GM19193 (cell line): ENCODE data around the gene TOP2A.

Source experiments
- POLR2A ChIP-seq: IDR thresholded peaks from 4 replicates; pipeline ENCODE4 v1.6.1; 2011; ENCODE audit not compliant: insufficient read depth, insufficient read length; ENCODE audit errors: extremely low read depth

Gene TOP2A

GRCh38 chr17:40371261-40371929 is 46.3 kb downstream of the TOP2A start:
- no peak for TF ChIP-seq POLR2A

GRCh38 chr17:40369923-40370322 is 47.8 kb downstream of the TOP2A start:
- no peak for TF ChIP-seq POLR2A

- TF ChIP-seq POLR2A: no peak
These were observed 50.7 kb downstream of the TOP2A start for GRCh38 chr17:40366861-40367518.

GRCh38 chr17:40366076-40366860 is 51.4 kb downstream of the TOP2A start:
- TF ChIP-seq POLR2A: no peak

- no peak for TF ChIP-seq POLR2A
These were observed 52.8 kb downstream of the TOP2A start for GRCh38 chr17:40364906-40365305.

GRCh38 chr17:40364121-40364861 is 53.4 kb downstream of the TOP2A start, which contains the start of gene GJD3:
Gene GJD3 (minus strand): TSS chr17:40364737. CDS start chr17:40363815, 922 bp downstream.
- no peak for TF ChIP-seq POLR2A

GRCh38 chr17:40363111-40363827 is 54.4 kb downstream of the TOP2A start:
- no peak for TF ChIP-seq POLR2A

GRCh38 chr17:40362696-40363110 is 55.0 kb downstream of the TOP2A start:
- peak; percentile 33 for TF ChIP-seq POLR2A

- no peak for TF ChIP-seq POLR2A
These were observed 55.6 kb downstream of the TOP2A start for GRCh38 chr17:40361925-40362695.

- no peak for TF ChIP-seq POLR2A
These were observed 56.4 kb downstream of the TOP2A start for GRCh38 chr17:40361063-40361924.

GRCh38 chr17:40360091-40360490 is 57.6 kb downstream of the TOP2A start:
- TF ChIP-seq POLR2A: no peak

- TF ChIP-seq POLR2A: no peak
These were observed 59.2 kb downstream of the TOP2A start for GRCh38 chr17:40358323-40359038.
